Heart left ventricle (tissue), 16 donors: ENCODE measurements around the gene RFESD. TPM values are rescaled to one million over a fixed set of nuclear protein-coding genes. Genes with fewer than 3 reads are reported as not detected.

Experiments
- ATAC-seq, 4 donors: fragments of 200-7000 bp; cut with Tn5 transposase; one replicate each; pipeline ENCODE4 v1.9.1; 2020 to 2022; ENCODE audit warnings: moderate library complexity in 4 of 4, mild to moderate bottlenecking in 3 of 4, moderate number of reproducible peaks in 1 of 4
- DNase-seq, 5 donors: peaks; one replicate each; pipeline ENCODE4 v3.0.0-alpha.2; 2020
- H3K27ac ChIP-seq, 12 donors: fragments of 200-600 bp; sonication (generic) in 4 of 12; one replicate each; pipeline versions ENCODE4 v1.5.0 to v1.8.0; 2016 to 2022; ENCODE audit warnings: mild to moderate bottlenecking in 2 of 12
- H3K27me3 ChIP-seq, 9 donors: fragments of 200-600 bp; sonication (generic) in 2 of 9; one replicate each; pipeline versions ENCODE4 v1.5.1 to v1.8.0; 2016 to 2022; ENCODE audit warnings: mild to moderate bottlenecking in 3 of 9
- H3K36me3 ChIP-seq, 9 donors: fragments of 200-600 bp; sonication (generic) in 2 of 9; one replicate each; pipeline versions ENCODE4 v1.5.0 to v1.8.0; 2018 to 2022; ENCODE audit warnings: mild to moderate bottlenecking in 2 of 9
- H3K4me1 ChIP-seq, 12 donors: fragments of 200-600 bp; sonication (generic) in 4 of 12; one replicate each; pipeline versions ENCODE4 v1.5.0 to v1.8.0; 2016 to 2022; ENCODE audit warnings: mild to moderate bottlenecking in 3 of 12
- H3K4me3 ChIP-seq, 12 donors: fragments of 200-600 bp; sonication (generic) in 4 of 12; one replicate each; pipeline versions ENCODE4 v1.5.0 to v1.8.0; 2017 to 2022; ENCODE audit warnings: mild to moderate bottlenecking in 9 of 12, moderate library complexity in 4 of 12
- H3K9me3 ChIP-seq, 12 donors: fragments of 200-600 bp; sonication (generic) in 4 of 12; one replicate each; pipeline versions ENCODE4 v1.5.0 to v1.8.0; 2016 to 2022; ENCODE audit warnings: mild to moderate bottlenecking in 1 of 12
- CTCF ChIP-seq, 12 donors: fragments of 200-600 bp; sonication (generic) in 4 of 12; IDR thresholded peaks; one replicate each; pipeline versions ENCODE4 v1.5.0 to v1.8.0; 2018 to 2022; ENCODE audit warnings: antibody characterized with exemption in 12 of 12, mild to moderate bottlenecking in 5 of 12
- POLR2A ChIP-seq, 2 donors: fragments of 450-650 bp; IDR thresholded peaks; one replicate each; pipeline ENCODE4 v1.6.1; 2017; ENCODE audit warnings: antibody characterized with exemption in 2 of 2, mild to moderate bottlenecking in 2 of 2, moderate library complexity in 2 of 2
- WGBS, 4 donors: extraction: QIAGEN DNeasy Blood & Tissue Kit in 2 of 4; methylation state at CpG; one replicate each; pipeline versions ENCODE4 v1.1.5 to v1.1.7; 2013 to 2018; 5-methylcytosine and 5-hydroxymethylcytosine counted together
- intact Hi-C, 10 donors: fragments of 100-400 bp; cut with DNase I; formaldehyde crosslinking; loops; one replicate each; pipeline versions ENCODE4 v1.11.1 to v1.14.2; 2022
- polyA plus RNA-seq, 2 donors: library from polyadenylated mRNA; stranded (reverse); fragments of 200-250 nt; gene quantifications; one replicate each; pipeline ENCODE4 v1.2.3, GENCODE V29; 2013
- total RNA-seq, 9 donors: library from RNA; depleted of rRNA in 2 of 9; stranded (reverse); fragments of >200 nt in 2 of 9; fragmentation: NEBNext Ultra II Directional in 3 of 9; extraction: Animal tissue kit (Norgen Biotek cat#: 25700) in 3 of 9; gene quantifications; one replicate each; pipeline versions ENCODE4 v1.1.0 to v1.2.4, GENCODE V29; 2016 to 2023
- donor health status: ischemic (EF 13 %, LVEDD 7.1; RV severe dilation, severe dysfunction).
- donor health status: healthy with polysubstance abuse.
- donor health status: DM: no; HTN: yes; CAD: no.
- donor health status: DM: no; HTN: no; CAD: no.
- donor health status: ischemic (EF 25% LVEDD 6.9; RV normal size, moderate dysfunction).
- donor health status: ischemic (EF 25% LVEDD 5.7; RV mildly dilated, moderate dysfunction).
- donor health status: healthy.
- donor health status: DM: yes; HTN: yes; CAD: no.
- donor health status: ischemic (EF 35%, LVEDD 5.7; RV mildly dilated, moderate dysfunction).
- donor health status: nonischemic (EF 11% LVEDD 7.7; RV severe dilation, severe dysfunction).
- donor health status: DM: yes; HTN: yes; CAD: no.
- donor health status: PGD.
- donor health status: ischemic (EF 29% LVEDD 5.4; RV normal size, mild dysfunction).
- donor health status: nonischemic (EF 23%, LVEDD 6.1; RV moderate dilation, normal function).

RFESD gene
- total and polyA plus RNA-seq, 11 donors, result 1.3 to 5.0 (median 3.5) TPM

- H3K27ac ChIP-seq, result no peak within 1 kb of the TSS
- no peak for DNase-seq
- no peaks in the 10 kb centered on the region for H3K27me3 ChIP-seq
- no peak for ATAC-seq
- no peaks in the 10 kb centered on the region for H3K9me3 ChIP-seq
- intact Hi-C loops, result no loop called here
- 76 to 82% (median 81%) methylated on average over 1 of the region's 1 CpG for WGBS, 4 donors
- H3K4me3 ChIP-seq, result no peak within 1 kb of the TSS
- peaks cover 0 to 3% (median 0%) of the 10 kb centered on the region in 12 donors for H3K4me1 ChIP-seq
- TF ChIP-seq POLR2A (IDR thresholded peaks at IDR 0.05) (no peak), CTCF (IDR thresholded peaks at IDR 0.05) (no peak)
- H3K36me3 ChIP-seq, result no peaks in the 10 kb centered on the region
Observed at GRCh38 chr5:95682891-95683290, 36.3 kb downstream of the RFESD start, which contains the start of gene SPATA9. SPATA9 (minus strand) TSS chr5:95682991; CDS start chr5:95682854, 137 bp downstream.

GRCh38 chr5:95684361-95684760 is 37.8 kb downstream of the RFESD start:
- H3K4me3 ChIP-seq, result no peak overlapping the region
- no peak for TF ChIP-seq POLR2A (IDR thresholded peaks at IDR 0.05)
- no peak for TF ChIP-seq CTCF (IDR thresholded peaks at IDR 0.05)
- H3K36me3 ChIP-seq, result no peaks in the 10 kb centered on the region
- no peak for ATAC-seq
- H3K4me1 ChIP-seq, result peaks cover 0 to 3% (median 0%) of the 10 kb centered on the region in 12 donors
- DNase-seq, result no peak
- WGBS, 4 donors, result 83 to 96% (median 90%) methylated on average over 2 of the region's 2 CpGs
- no peaks in the 10 kb centered on the region for H3K27me3 ChIP-seq
- intact Hi-C loops, result no loop called here
- H3K27ac ChIP-seq, result no peak overlapping the region
- H3K9me3 ChIP-seq, result no peaks in the 10 kb centered on the region

GRCh38 chr5:95686651-95687050 is 40.1 kb downstream of the RFESD start:
- TF ChIP-seq POLR2A (IDR thresholded peaks at IDR 0.05) (no peak), CTCF (IDR thresholded peaks at IDR 0.05) (no peak)
- peaks cover 0 to 3% (median 0%) of the 10 kb centered on the region in 12 donors for H3K4me1 ChIP-seq
- no peak for DNase-seq
- no peaks in the 10 kb centered on the region for H3K27me3 ChIP-seq
- H3K27ac ChIP-seq, result no peak overlapping the region
- intact Hi-C loops, result no loop called here
- no peak for ATAC-seq
- no peaks in the 10 kb centered on the region for H3K9me3 ChIP-seq
- no peaks in the 10 kb centered on the region for H3K36me3 ChIP-seq
- WGBS, 4 donors, result 63 to 75% (median 72%) methylated on average over 2 of the region's 2 CpGs
- H3K4me3 ChIP-seq, result no peak overlapping the region

- TF ChIP-seq CTCF (IDR thresholded peaks at IDR 0.05), result no peak
- TF ChIP-seq POLR2A (IDR thresholded peaks at IDR 0.05), result no peak
- DNase-seq (no peak), ATAC-seq (no peak)
- H3K27me3 ChIP-seq, result no peaks in the 10 kb centered on the region
- no peaks in the 10 kb centered on the region for H3K36me3 ChIP-seq
- H3K9me3 ChIP-seq, result no peaks in the 10 kb centered on the region
- intact Hi-C loops, result no loop called here
- no peak overlapping the region for H3K4me3 ChIP-seq
- no peak overlapping the region for H3K27ac ChIP-seq
- no peaks in the 10 kb centered on the region for H3K4me1 ChIP-seq
- 95 to 97% (median 95%) methylated on average over 1 of the region's 1 CpG for WGBS, 4 donors
Observed at GRCh38 chr5:95689680-95690079, 43.1 kb downstream of the RFESD start.
